GM18505 (cell line): ENCODE results near the gene CCDC85C.
A peak's percentile ranks its signal among the peaks of the same experiment; 100 is the strongest.

Experiments used
- ATAC-seq: cut with Tn5 transposase; IDR thresholded peaks from one replicate; pipeline ENCODE4 v1.9.1; 2021; ENCODE audit not compliant: unreplicated experiment
- POLR2A ChIP-seq: IDR thresholded peaks from 4 replicates; pipeline ENCODE4 v1.6.1; 2011; ENCODE audit warnings: borderline replicate concordance; ENCODE audit not compliant: insufficient read depth, insufficient read length; ENCODE audit errors: extremely low read depth

The CCDC85C gene

GRCh38 chr14:99481745-99482099 lies 122.3 kb downstream of the CCDC85C start:
- TF ChIP-seq POLR2A = no peak
- ATAC-seq = no peak

DNA sequence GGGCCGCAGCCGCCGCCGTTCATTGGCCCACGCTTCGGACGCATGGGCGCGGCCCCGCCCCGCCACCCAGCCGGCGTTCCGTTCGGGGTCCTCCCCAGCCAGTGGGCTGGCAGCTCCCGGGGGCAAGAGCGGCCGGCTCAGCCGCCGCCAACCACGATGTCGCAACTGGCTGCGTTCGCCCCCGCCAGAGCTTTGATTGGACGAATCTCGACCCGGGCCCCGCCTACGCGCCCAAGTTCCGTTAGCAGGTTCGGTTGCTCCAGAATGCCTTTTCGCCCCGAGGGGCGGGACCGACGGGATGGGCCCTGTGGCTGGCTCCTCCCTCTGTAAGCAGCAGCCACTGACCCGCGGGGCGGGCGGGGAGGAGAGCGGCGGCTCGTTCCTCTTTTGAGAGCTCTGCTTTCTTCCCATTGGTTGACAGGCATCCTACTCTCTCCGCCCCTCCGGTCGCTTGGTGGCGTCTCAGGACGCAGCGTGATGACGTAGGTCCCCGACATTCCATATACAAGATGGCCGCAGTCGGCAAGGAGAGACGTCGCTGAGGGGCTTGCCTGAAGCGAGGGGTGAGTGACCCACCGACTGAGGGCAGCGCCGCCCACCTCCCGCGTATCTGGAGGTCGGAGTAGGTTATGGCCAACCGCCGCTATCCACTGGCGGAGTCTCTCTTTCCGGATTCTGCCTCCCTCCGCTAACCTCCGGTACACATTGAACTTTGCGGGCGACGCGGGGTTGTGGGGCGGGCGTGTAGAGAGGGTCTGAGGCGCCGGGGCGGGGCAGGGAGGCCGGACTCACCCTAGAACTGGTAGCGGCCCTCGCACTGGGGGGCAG lies 122.9 kb downstream of the CCDC85C start, which contains the start of gene CCNK:
Gene CCNK, plus strand, starts transcription at position 493 of the 828 bp plus-strand sequence. CDS start 11,269 bp downstream, outside the sequence.
- peak; percentile 83 for ATAC-seq
- peak; percentile 90 for TF ChIP-seq POLR2A

GRCh38 chr14:99479906-99480869 lies 123.8 kb downstream of the CCDC85C start, which contains the start of gene SETD3:
TSS of gene SETD3 (minus strand) at chr14:99480859. CDS start at chr14:99465805, 15,054 bp downstream.
- ATAC-seq = peak; percentile 12

GRCh38 chr14:99479160-99479905 lies 124.7 kb downstream of the CCDC85C start:
- no peak for TF ChIP-seq POLR2A
- no peak for ATAC-seq

More at GRCh38 chr14:99479906-99480869, 123.8 kb downstream of the CCDC85C start, which contains the start of gene SETD3:
- peak; percentile 34 for TF ChIP-seq POLR2A

DNA sequence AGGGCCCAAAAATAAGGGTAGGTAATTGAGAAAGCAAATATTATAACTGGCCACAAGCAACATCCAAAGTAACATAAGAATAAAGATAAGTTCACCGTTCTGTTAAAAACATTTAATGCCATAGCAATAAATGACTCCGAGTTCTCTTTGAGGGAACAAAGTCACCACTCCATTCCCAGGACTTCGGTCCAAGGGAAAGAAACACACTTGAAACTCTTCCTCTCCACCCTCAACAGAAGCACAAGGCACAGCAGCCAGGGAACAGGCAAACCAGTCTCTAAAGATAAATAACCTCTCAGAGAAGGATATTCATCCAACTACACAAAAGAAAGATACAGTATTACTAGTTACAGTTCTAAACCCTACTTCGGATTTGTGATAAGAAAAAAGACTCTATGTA lies 125.9 kb downstream of the CCDC85C start:
- no peak for TF ChIP-seq POLR2A
- no peak for ATAC-seq

- ATAC-seq = no peak
- no peak for TF ChIP-seq POLR2A
Measured at GRCh38 chr14:99476864-99477263, 127.1 kb downstream of the CCDC85C start.

DNA sequence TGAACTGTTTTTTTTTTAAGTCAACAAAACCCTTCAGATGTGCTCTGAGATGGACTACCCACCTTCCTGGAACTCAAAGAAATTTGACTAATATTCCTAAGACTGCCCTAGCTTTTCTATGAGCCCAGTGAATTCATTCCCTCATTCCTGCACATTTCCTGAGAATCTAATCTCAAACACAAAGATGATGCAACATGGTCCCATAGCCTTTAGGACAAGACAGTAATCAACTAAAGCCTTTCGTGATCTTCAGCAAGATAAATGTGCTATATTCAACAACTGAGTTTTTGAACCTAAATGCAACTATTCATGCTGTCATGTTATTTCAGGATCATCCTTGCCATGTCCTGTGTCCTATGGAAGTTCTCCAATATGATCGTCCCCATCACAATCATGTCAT lies 128.3 kb downstream of the CCDC85C start:
- TF ChIP-seq POLR2A = no peak
- no peak for ATAC-seq

DNA sequence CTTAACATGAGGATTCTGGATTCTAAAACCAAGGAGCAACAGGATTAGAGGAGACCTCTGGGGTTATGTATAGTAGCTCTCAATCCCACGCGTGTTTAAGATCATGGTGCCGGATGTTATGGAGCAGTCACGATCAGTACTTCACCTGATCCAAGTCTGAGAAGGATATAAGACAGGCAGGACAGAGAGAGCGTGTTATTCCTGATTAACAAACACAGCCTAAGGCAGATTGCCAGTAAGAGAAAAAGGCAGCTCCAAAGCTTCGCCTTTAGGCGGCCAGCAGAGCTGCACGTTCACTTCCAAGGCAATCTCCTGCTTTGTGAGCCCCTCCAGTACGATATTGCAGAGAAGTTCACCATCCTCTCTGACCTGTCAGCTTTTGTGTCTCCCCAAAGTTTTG lies 128.8 kb downstream of the CCDC85C start:
- no peak for ATAC-seq
- no peak for TF ChIP-seq POLR2A

DNA sequence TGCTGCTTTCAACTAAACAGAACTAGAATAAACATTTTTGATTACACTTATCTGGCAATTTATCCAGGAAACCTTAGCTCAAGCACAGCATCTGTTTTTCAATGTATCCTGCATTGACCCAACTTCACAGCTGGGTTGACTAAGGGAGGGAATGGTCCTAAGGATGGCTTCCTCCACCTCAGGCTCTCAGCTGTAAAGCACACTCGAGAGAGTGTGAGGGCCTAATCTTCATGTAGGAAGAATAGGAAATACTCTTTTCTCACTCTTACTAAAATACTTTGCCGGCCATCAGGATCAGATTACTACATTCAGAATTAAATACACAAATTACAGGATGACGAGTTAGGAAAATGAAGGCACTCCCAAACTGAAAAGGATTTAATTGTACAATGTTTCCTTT lies 130.5 kb downstream of the CCDC85C start:
- no peak for ATAC-seq
- TF ChIP-seq POLR2A = no peak

- no peak for TF ChIP-seq POLR2A
- no peak for ATAC-seq
Measured at GRCh38 chr14:99472937-99473336, 131.1 kb downstream of the CCDC85C start.

DNA sequence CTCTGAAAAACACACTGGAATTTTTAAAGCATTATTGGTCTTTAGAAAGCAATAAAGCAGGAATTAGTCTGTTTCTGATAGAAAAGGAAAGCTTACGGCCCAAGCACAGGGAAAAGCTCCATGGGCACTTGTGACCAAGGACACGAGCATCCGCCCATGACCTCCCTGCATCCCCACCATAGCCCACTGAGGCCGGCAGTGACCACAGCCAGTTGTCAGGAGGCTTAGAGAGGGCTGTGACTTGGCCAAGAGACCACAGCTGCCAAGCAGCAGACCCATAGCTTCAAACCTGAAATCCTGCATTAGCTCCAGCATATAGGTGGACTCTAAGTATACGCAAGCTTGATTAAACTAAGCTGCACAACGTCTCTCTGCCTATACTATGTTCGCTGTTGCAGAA lies 132.3 kb downstream of the CCDC85C start:
- TF ChIP-seq POLR2A = no peak
- ATAC-seq = no peak

DNA sequence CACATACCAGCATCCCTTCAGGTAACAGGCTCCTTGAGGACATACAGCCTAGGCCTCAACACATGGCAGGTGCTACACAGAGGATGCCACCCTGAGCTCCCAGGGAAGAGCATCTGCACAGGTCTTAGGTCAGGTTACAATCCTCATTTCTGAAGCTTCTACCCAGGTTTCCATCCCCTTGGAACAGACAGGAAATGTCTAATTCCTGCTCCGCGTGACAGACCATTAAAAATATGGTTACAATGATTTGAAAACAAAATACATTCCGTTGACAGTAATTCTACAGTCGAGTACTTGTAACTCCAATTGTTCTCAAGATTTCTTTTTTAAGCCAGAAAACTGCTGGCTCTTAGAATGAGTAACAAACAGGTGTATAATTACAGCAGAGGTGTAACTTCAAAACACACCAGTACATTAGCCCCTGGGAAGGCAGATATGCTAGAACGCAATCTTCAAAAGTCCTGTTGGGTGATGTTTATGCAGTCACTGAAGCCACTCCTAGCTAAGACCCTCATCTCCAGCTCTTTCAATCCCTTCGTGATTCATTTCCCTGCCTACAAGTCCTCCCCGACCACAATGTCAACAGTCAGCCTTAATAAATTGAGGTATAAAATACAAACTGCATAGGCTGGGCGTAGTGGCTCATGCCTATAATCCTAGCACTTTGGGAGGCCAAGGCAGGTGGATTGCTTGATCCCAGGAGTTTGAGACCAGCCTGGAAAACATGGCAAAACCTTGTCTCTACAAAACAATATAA lies 135.0 kb downstream of the CCDC85C start:
- ATAC-seq = no peak
- no peak for TF ChIP-seq POLR2A
